HEK293T (cell line): ENCODE measurements around the gene MFAP4.

Experiments used
- FOXM1 ChIP-seq: fragments of 450-650 bp; IDR thresholded peaks from 2 replicates; pipeline ENCODE4 v1.6.1; 2017; ENCODE audit warnings: mild to moderate bottlenecking, borderline replicate concordance
- L3MBTL2 ChIP-seq: fragments of 450-650 bp; conservative IDR thresholded peaks from 2 replicates; pipeline ENCODE4 v1.6.1; 2016; ENCODE audit warnings: mild to moderate bottlenecking
- SUZ12 ChIP-seq: fragments of 450-650 bp; IDR thresholded peaks from 2 replicates; pipeline ENCODE4 v1.6.1; 2016; ENCODE audit warnings: mild to moderate bottlenecking
- ZNF384 ChIP-seq: fragments of 450-650 bp; IDR thresholded peaks from 2 replicates; pipeline ENCODE4 v1.6.1; 2016

GRCh38 chr17:19403021-19403420 lies 16.0 kb upstream of the MFAP4 start:
- no peak for TF ChIP-seq ZNF384
- TF ChIP-seq FOXM1, result no peak
- TF ChIP-seq SUZ12, result no peak
- TF ChIP-seq L3MBTL2, result no peak
